CD4-positive, alpha-beta T cell treated with Interleukin-1 beta for 1 hour (primary cell): ENCODE results near the gene ARL6IP1.
"Not testable (repeated sequence)": the region's sequence is repeated elsewhere in the genome, so short reads cannot be mapped to it uniquely, and the experiment has no call there.

Experiments
- DNase-seq, 2 donors: peaks; one replicate each; pipeline ENCODE4 v3.0.0-alpha.2; 2020 to 2022

Gene ARL6IP1

DNA sequence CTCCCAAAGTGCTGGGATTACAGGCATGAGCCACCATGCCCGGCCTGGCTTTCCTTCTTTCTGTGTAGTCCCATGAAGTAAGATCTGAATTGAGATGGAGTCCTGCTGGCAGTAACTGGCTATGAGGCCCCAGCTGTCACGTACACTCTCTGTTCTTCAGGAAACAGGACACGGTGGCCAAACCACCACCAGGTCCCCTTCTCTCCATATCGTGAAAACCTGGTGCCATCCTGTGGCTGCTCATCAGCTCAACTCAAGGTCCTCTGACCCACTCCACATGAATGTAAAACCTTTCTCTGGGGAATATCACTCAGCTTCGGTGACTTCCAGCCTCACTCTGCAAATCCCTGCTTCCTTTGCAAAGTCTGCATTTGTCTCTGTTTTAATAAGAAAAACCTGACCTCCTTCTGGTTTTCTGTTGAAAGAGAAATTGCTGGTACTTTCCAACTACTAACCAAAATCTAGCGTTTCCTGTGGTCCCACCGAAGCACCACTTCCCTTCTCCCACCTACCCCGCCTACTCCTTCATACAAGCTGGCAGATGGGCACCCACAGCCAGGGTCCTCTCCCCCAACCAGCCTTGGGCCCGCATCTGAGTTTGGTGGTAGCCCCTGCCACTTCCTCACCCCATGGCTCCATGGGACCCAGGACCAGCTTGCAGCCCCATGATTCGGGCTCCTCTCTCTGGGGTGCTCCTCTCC is 43.2 kb downstream of the ARL6IP1 start:
- not testable (repeated sequence) for DNase-seq

DNA sequence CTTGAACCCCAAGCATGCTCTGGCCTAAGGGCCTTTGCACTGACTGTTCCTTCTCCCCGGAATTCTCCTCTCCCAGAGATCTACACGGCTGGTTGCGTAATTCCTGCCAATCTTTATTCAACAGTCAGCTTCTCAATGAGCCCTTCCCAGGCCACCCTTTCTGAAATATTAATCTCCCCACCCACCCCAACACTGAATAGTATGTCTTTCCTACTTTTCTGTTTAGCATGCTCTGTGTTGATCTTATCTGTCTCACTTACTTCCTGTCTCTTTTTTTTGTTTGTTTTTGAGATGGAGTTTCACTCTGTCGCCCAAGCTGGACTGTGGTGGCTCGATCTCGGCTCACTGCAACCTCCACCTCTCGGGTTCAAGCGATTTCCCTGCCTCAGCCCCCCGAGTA is 44.7 kb downstream of the ARL6IP1 start:
- not testable (repeated sequence) for DNase-seq

DNA sequence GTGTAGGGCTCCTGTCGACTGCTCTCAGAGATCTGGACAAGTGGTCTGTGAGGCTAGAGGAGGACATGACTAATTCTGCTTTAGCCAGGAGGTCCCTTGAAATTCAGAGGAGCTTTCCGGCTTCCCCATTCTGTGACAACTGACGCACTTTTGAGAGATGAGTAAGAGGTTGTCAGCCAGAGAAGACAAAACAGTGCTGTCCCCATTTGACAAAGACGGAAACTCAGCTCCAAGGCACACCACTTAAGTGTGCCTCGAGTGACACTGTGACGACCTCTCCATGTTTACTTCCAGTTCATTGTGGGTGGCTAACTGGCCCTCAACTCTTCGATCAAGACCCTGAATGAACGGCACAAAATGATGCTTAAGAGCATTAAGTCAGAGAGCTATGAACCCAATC is 58.5 kb downstream of the ARL6IP1 start:
- DNase-seq: not testable (repeated sequence)
